COLO829 (cell line): Measurements from ENCODE around the gene SNF8.
"Not testable (repeated sequence)": the region's sequence is repeated elsewhere in the genome, so short reads cannot be mapped to it uniquely, and the experiment has no call there.

Experiments used
- DNase-seq: peaks from one replicate; pipeline ENCODE4 v3.0.0; 2012; ENCODE audit warnings: low spot score

The SNF8 gene, protein sequence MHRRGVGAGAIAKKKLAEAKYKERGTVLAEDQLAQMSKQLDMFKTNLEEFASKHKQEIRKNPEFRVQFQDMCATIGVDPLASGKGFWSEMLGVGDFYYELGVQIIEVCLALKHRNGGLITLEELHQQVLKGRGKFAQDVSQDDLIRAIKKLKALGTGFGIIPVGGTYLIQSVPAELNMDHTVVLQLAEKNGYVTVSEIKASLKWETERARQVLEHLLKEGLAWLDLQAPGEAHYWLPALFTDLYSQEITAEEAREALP

DNA sequence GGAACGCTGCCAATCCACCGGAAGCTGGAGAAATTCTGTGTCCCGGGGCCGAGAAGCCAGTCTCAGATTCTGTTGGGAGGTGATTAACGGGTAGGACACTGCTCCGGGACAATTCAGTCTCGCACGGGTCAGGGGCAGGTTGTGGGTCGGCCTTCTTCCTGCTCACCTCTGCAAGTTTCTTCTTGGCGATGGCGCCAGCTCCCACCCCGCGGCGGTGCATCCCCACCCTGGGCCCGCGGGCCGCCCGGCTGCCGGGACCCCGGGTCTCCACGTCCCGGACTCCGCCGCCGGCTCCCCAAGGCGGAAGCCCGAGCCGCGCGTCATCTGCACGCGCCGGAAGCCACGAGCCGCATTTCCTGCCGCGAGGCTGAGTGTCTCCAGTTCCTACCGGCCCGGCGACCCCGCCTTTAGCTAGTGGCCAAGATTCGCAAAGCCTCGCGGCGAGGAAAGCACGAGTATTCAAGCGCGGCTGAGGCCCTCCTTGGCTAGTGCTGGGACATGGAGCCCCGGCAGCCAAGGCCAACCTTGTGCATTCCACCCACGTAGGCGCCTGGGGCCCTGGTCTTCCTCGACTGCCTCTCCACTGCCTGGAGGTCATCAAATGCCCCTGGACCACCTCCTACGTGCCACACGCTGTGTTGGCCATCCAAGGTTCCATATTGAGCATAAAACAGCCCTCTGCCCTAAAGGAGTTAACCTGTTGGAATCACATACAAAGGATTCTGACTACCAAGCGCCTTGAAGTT, at the start of gene SNF8:
Gene SNF8, minus strand, starts transcription at position 328 of the 746 bp plus-strand sequence. Its CDS starts 108 bp downstream, at position 220.
- peak; percentile 97 for DNase-seq

- no peak for DNase-seq
Observed at GRCh38 chr17:48993951-48994350, 49.3 kb upstream of the SNF8 start.

DNA sequence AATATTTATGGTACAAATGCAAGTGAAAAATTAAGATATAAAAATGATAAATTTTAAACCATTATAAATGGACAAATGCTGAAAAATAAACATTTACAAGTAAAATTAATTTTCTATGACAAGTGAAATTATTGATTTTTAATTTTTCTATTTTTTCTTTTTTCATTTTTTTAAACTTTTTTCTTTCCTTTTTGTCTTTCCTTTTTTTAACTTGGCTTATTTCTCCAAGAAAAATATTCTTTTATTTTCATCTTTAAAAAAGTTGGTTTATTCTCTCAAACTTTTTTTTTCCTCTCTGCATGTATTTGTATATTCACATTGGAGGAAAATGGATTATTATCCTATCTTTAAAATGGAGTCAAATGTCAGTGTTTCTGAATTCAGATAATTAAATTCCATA, 48.7 kb upstream of the SNF8 start:
- no peak for DNase-seq

- no peak for DNase-seq
Observed at GRCh38 chr17:48992444-48992843, 47.8 kb upstream of the SNF8 start.

DNA sequence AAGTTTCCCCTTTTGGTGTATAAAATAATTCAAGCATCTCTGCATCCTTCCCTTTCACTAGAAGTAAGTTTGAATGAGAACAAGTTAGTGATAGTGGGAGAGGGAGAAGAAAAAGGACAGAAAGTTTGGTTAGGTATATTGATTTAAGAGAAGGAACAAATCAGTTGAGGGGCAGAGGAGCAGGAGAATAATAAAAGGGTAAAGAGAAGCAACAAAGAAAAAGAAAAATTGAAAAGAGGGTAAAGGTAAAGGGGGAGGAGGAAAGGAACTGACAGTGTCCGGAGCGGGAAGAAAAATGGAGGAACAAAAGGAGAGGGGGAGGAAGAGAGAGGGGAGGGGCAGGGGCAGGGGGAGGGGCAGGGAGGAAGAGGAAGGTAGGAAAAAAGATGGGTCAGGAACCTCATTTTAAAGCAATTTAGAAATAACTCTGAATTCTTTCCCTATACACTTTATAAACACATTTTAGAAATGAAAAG, 46.3 kb upstream of the SNF8 start:
- no peak for DNase-seq

- DNase-seq: no peak
Observed at GRCh38 chr17:48989100-48989499, 44.5 kb upstream of the SNF8 start.

DNA sequence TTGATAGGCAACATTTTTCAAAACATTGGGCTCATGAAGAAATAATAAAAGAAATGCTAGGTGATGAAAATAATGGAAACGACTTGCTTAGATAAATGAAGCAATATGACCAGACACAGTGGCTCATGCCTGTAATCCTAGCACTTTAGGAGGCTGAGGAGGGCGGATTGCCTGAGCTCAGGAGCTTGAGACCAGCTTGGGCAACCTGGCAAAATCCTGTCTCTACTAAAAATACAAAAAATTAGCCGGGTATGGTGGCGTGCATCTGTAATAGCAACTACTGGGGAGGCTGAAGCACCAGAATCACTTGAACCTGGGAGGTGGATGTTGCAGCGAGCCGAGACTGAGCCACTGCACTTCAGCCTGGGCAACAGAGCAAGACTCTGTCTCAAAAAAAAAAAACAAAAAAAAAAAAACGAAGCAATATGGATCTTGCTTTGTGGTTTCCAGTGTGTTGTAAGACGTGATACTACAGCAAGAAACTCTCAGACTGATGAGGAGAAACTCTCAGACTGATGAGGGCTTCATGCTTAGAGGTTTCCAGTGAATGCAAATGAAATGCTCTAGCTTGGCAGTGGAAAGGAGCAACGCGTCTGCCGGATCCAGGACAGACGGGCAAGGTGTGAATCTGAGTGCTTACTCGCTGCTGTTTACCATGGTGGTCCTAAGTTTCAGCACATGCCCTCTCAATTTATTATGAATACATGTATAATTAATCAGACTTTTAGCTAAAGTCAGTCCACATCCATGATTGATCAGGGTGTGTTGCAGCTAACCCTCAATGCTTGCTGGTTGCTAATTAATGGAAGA, 41.0 kb upstream of the SNF8 start:
- DNase-seq: no peak

DNA sequence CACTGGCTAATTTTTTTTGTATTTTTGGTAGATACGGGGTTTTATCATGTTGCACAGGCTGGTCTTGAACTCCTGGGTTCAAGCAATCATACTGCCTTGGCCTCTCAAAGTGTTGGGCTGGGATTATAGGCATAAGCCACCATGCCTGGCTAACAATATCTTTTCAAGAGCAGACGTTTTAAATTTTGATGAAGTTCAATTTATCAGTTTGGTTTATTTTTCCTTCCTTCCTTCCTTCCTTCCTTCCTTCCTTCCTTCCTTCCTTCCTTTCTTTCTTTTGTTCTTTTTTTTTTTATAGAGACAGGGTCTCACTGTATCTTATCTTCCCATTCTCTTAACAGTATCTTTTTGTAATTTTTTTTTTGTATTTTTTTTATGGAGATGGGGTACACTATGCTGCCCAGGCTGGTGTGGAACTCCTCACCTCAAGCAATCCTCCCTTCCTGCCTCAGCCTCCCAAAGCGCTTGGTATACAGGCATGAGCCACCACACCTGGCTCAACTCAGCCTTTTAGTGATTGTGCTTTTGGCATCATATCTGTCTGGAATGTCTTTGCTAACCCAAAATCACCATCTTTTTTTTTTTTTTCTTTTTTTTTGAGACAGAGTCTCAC, 37.4 kb upstream of the SNF8 start:
- no peak for DNase-seq

DNA sequence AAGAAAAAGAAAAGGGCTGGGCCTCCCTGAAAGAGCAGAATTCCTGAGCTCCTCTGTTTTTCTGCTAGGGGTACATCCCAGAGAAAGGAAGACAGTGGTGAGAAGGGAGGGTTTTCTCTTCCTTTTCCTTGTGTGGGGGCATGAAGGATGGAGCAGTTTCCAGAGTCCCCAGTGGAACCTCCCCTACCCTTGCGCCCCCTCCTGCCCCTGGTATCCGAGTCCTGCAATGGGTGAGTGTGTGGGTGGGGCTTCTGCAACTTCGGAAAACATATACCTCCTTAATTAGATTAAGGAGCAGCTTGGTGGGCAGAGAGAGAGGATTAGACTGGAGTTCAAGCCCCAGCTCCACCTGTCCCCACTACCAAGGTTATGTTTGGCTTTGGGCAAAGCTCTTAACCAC, 29.2 kb upstream of the SNF8 start:
- DNase-seq: no peak

- no peak for DNase-seq
Observed at GRCh38 chr17:48972749-48973097, 28.1 kb upstream of the SNF8 start.

GRCh38 chr17:48970865-48971687, 26.4 kb upstream of the SNF8 start:
- no peak for DNase-seq

GRCh38 chr17:48970224-48970623, 25.6 kb upstream of the SNF8 start:
- no peak for DNase-seq

- DNase-seq: no peak
Observed at GRCh38 chr17:48961516-48962233, 17.0 kb upstream of the SNF8 start.

DNA sequence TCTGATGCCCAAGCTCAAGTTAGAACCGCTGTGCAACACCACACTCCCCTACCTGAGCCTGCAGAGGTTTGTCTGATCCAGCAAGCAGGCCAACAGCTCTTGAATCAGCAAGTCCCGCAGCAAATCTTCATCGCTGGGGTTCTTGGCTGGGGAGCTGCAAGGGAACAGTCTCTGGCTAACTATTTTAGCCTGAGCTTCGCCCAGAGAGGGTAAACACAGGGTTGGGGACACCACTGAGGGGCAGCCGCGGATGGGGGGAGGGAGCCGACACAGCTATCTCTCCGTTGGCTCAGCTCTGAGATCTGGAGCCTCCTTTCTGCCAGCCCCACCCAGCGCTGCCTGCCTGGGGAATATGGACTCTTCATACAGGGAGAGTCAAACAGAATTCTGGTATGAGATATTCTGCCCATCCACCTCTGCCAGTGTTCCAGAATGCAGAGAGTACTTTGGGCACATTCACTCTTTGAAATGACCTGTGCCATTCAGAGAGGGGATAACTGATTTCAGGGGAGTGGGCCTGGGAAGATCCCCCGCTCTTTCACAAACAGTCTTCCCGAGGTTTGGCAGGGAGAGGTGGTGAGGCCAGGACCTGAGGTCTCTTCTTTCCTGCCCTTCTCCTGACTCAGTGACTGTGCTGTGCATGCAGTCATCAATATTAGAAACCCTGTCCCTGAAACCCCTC, 16.3 kb upstream of the SNF8 start:
- no peak for DNase-seq

DNA sequence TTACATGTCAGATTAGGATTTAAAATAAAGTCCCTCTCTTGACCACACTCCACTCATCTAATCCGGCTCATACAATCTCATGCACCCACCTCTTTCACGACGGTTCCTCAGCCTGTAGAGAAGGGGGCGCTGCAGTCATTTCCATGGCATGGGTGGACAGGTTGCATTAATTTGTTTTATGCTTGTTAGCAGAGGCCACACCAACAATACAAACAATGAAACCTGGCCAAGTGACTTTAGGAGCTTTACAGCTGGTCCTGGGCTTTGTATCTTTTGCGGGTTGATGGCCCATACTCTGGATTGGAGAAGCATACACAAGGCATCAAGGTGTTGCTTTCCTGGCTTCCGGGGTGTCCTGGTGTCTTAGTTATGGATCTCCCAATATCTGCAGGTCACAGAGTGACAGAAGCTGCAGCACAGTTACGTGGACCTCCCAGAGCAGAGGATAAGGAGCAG, 9.7 kb upstream of the SNF8 start:
- DNase-seq: no peak

DNA sequence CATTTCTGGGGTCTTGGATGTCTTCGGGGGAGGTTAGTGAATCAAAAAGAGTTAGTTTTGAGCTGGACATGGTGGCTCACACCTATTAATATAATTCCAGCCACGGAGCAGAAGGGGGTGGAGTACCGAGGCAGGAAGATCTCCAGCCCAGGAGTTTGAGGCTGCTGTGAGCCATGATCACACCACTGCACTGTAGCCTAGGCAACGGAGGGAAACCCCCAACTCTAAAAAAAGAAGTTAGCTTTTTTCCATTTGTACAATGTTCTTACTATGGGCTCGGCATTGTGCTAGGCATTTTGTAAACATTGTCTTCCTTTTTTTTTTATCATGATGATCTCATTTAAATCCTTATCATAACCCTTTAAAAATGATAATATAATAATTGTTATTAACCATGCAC, 8.3 kb upstream of the SNF8 start:
- no peak for DNase-seq

DNA sequence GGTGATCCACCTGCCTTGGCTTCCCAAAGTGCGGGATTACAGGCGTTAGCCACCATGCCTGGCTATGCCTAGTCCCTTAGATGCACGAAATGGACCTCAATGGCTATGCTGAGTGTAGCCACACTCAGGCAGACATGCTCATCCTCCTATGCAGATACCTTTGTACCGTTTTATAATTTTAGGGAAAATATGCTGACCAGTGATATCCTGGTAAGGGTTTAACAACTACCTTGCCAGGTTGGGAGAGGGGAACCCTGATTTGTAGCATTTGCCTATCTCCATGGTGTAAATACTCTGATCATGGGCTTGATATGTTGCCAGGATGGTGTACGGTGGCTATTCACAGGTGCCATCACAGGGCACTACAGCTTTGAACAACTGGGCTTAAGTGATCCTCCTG, 6.9 kb upstream of the SNF8 start:
- no peak for DNase-seq

DNA sequence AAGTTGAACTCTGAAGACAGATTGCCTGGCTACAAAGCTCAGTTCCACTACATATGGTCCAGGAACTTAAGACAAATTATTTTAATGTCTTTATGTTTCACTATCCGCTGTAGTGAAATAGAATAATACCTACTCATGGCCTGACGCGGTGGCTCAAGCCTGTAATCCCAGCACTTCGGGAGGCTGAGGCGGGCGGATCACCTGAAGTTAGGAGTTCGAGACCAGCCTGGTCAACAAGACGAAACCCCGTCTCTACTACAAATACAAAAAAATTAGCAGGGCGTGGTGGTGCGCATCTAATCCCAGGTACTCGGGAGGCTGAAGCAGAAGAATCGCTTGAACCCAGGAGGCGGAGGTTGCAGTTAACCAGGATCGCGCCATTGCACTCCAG, 614 bp upstream of the SNF8 start:
- DNase-seq: not testable (repeated sequence)

GRCh38 chr17:48933035-48933434, 11.6 kb downstream of the SNF8 start:
- DNase-seq: no peak

DNA sequence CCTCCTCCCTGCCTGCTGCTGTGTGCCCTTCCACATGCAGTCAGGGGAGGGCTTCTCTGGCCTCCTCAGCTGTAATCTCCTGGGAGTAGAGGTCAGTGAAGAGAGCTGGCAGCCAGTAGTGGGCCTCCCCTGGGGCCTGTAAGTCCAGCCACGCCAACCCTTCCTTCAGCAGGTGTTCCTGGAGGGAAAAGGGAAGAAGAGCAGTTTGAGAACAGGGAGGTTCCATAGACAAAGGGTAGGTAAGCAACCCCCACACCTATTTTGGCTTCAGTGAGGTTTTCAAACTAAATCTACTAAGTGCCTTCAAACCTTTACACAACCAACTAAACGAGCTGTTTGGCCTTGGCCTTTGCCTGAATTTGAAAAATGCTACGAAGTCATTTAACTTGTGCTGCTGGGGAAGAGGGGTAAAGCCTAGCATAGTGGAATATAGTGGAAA, 14.2 kb downstream of the SNF8 start:
- no peak for DNase-seq
